Large intestine (tissue), 3 donors: ENCODE measurements around the gene MAGEF1. TPM values are rescaled to one million over a fixed set of nuclear protein-coding genes. Genes with fewer than 3 reads are reported as not detected.

Experiments
- DNase-seq, 2 donors: peaks; one replicate each; pipeline versions ENCODE4 v3.0.0 to v3.0.0-alpha.2; 2013
- H3K27ac ChIP-seq: one replicate; pipeline ENCODE4 v1.5.1; 2013; ENCODE audit warnings: low read length
- H3K27me3 ChIP-seq: 2 replicates; pipeline ENCODE4 v1.6.1; 2013; ENCODE audit warnings: low read length; ENCODE audit not compliant: control insufficient read depth, insufficient read depth
- H3K36me3 ChIP-seq: 2 replicates; pipeline ENCODE4 v1.6.1; 2013; ENCODE audit warnings: low read length; ENCODE audit not compliant: control insufficient read depth, insufficient read depth
- H3K4me1 ChIP-seq: one replicate; pipeline ENCODE4 v1.6.1; 2013; ENCODE audit warnings: low read length; ENCODE audit not compliant: control insufficient read depth, insufficient read depth
- H3K4me3 ChIP-seq: one replicate; pipeline ENCODE4 v1.5.1; 2013; ENCODE audit warnings: low read length
- H3K9me3 ChIP-seq: one replicate; pipeline ENCODE4 v1.6.1; 2013; ENCODE audit warnings: mild to moderate bottlenecking, low read depth, low read length, moderate library complexity; ENCODE audit not compliant: control insufficient read depth
- WGBS: methylation state at CpG from one replicate; pipeline ENCODE4 v1.1.5; 2013; ENCODE audit warnings: low lambda C conversion rate; ENCODE audit not compliant: insufficient coverage; 5-methylcytosine and 5-hydroxymethylcytosine counted together
- polyA plus RNA-seq: library from polyadenylated mRNA; unstranded; fragments of 120-200 nt; gene quantifications from one replicate; pipeline ENCODE4 v1.2.1, GENCODE V29; 2013

The MAGEF1 gene
- polyA plus RNA-seq, 1 donor: 43.0 TPM

DNA sequence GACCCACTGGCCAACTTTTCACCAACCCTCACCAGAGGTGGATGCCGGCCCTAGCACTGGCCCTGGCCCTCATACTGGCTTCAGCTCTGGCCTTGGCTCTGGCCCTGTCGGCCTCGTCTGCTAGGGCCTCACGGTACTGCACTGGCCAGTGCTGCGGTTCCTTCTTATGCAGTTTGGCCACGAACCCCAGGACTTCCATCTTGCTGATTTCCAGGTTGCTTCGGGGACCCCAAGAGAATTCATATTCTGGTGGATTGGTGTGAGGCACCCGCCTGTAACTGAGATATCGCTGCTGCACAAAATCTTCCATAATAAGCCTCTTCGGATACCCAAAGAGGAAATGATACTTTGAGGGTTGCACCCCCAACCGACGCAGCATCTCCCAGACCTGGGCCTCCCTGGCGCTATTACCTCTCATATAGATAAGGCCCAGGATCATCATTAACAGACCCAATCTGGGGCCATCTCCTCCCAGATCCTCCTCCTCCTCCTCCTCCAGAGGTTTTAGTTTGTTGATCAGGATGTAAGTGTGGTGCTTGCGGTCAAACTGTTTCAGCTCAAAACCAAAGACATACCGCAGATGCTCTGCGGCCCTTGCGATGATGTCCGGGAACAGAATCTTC, 883 bp downstream of the MAGEF1 start:
- peak in 1 of 2 donors; percentile 44 for DNase-seq
- H3K4me1 ChIP-seq: peaks cover 10% of the 10 kb centered on the region
- H3K4me3 ChIP-seq: peak overlapping the region; percentile 97
- H3K27ac ChIP-seq: peak overlapping the region; percentile 95
- H3K36me3 ChIP-seq: peaks cover 7% of the 10 kb centered on the region
- WGBS: no CpG with 5 or more reads among the region's 18 CpGs
- peaks cover 7% of the 10 kb centered on the region for H3K9me3 ChIP-seq
- no peaks in the 10 kb centered on the region for H3K27me3 ChIP-seq

DNA sequence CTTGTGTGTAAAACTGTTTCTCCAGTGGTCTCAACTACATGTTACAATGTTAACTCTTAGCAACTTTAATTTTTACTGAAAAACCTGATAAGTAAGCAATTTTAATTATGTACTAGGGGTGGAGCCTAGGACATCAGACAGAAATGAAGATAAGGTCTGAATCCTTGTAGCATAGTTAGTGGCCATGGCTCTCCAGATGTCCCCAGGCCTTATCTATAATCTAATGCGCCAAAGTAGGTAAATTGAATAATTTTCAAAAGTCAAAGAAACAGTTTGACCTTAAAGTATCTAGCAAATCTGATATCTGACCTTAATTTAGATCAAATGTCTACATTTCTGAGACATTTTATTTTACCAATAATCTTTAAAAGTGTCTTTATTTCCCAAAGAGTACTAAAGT, 8.2 kb downstream of the MAGEF1 start:
- no peak for DNase-seq
- H3K36me3 ChIP-seq: peaks cover 3% of the 10 kb centered on the region
- H3K27ac ChIP-seq: no peak overlapping the region
- H3K4me1 ChIP-seq: no peaks in the 10 kb centered on the region
- H3K9me3 ChIP-seq: peaks cover 4% of the 10 kb centered on the region
- H3K27me3 ChIP-seq: no peaks in the 10 kb centered on the region
- no CpG with 5 or more reads among the region's 1 CpG for WGBS
- no peak overlapping the region for H3K4me3 ChIP-seq

DNA sequence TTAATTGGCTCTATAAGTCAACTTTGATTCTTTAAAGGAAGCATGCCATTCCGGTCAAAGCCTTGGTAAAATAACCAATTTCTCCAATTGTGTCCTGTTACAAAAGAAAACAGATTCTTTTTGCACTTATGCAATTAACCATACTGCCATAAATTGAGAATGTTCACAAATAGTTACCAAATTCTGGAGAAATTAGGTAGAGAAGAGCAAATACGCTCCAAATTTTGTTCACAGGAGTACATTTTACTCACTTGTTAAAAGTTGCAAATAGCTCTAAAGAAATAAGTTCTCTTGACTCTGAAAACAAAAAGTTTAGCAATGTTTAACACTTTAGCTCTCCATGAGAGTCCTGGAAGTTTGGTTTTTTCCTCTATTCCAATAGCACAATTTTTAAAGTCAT, 11.1 kb downstream of the MAGEF1 start:
- 100% methylated on average over 1 of the region's 2 CpGs for WGBS
- H3K9me3 ChIP-seq: no peaks in the 10 kb centered on the region
- H3K4me1 ChIP-seq: no peaks in the 10 kb centered on the region
- no peak overlapping the region for H3K4me3 ChIP-seq
- H3K27me3 ChIP-seq: no peaks in the 10 kb centered on the region
- DNase-seq: no peak
- no peaks in the 10 kb centered on the region for H3K36me3 ChIP-seq
- H3K27ac ChIP-seq: no peak overlapping the region

DNA sequence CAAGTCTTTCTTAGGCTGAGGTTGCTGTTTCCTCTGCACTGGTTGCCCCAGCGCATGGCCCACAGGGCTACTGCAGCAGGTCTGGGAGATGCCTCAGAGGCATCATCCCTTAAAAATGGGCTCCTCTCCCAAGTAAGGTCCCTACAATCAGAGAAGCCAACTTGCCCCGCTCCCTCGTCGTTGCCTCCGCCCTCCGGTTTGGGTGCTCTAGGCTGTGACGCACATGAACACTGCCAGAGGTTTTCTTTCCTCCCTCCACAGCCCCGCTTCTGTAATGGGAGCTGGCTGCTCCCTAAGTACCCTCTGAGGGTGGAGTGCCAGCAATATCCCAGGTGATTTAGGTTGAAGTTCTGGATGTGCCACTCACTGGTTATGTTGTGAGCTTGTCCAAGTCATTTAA, 14.0 kb downstream of the MAGEF1 start:
- H3K4me3 ChIP-seq: no peak overlapping the region
- H3K4me1 ChIP-seq: no peaks in the 10 kb centered on the region
- no peaks in the 10 kb centered on the region for H3K9me3 ChIP-seq
- DNase-seq: no peak
- H3K27me3 ChIP-seq: no peaks in the 10 kb centered on the region
- WGBS: no CpG with 5 or more reads among the region's 8 CpGs
- H3K36me3 ChIP-seq: no peaks in the 10 kb centered on the region
- no peak overlapping the region for H3K27ac ChIP-seq

DNA sequence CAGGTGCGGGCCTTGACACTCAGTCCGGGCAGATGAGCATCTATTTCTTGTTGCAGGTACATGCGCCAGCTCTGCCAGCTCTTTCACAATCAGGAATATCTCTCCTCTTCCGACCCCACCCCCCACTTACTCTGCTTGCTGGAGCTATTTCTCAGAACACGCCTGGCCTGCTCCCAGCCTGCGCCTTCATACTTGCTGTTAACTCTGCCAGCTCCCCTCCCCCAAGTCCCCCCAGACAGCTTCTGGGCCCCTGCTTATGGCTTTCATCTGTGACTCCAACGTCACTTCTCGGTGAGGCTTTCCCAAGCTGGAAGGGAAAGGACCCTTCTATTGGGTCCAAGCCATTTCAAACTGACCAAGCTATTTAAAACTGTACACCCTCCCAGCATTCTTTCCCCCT, 15.2 kb downstream of the MAGEF1 start:
- H3K4me3 ChIP-seq: no peak overlapping the region
- no peaks in the 10 kb centered on the region for H3K27me3 ChIP-seq
- no peaks in the 10 kb centered on the region for H3K9me3 ChIP-seq
- peaks cover 11% of the 10 kb centered on the region for H3K4me1 ChIP-seq
- H3K27ac ChIP-seq: peak overlapping the region; percentile 1
- no peaks in the 10 kb centered on the region for H3K36me3 ChIP-seq
- DNase-seq: peak; percentile 29 to 50
- no CpG with 5 or more reads among the region's 8 CpGs for WGBS

DNA sequence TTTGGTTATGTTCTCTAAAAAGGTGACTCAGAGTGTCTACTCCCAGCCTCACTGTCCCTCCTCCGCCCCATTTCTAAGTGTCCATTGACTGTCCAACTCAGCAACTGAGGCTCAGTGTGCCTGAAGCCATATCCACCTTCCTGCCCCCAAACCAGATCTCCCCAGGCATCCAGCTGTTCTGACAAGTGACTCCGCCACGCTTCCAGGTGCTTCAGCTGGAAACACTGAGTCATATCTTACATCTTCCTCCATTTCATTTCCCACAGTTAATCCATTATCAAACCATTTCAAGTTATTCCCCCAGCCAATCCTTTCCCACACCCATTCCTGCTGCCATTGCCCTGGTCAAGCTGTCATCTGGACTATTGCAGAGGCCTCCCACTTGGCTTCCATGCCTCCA, 17.1 kb downstream of the MAGEF1 start:
- Histone ChIP-seq H3K9me3 (no peaks in the 10 kb centered on the region), H3K27me3 (no peaks in the 10 kb centered on the region), H3K4me3 (no peak overlapping the region), H3K4me1 (peaks cover 15% of the 10 kb centered on the region), H3K36me3 (no peaks in the 10 kb centered on the region), H3K27ac (no peak overlapping the region)
- no CpG with 5 or more reads among the region's 3 CpGs for WGBS
- no peak for DNase-seq

DNA sequence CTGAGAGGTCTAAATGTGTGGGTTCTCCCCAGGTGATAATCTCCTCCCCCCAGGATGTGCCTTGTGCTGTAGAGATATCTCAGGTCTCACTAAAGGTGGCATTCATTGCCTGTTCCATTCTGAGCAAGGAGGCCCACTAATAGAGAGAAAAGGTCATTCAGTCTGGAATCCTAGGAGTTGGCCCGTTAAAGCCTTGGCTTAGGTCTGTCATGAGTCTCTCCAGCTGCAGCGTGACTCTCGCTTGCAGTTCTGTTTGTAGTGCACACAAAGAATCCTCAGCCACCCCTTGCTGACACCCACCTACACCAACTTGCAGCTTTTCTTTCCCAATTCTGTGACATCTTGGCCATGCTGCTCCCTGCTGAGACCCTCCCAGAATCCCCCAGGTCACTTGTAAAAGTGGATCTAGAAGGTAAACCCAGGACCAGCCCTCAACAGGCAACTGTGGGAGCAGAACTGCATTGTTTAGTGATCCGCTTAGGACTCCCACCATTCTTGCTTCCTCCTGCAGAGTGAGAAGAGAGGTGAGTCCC, 17.7 kb downstream of the MAGEF1 start:
- H3K27ac ChIP-seq: no peak overlapping the region
- H3K4me1 ChIP-seq: peaks cover 15% of the 10 kb centered on the region

DNA sequence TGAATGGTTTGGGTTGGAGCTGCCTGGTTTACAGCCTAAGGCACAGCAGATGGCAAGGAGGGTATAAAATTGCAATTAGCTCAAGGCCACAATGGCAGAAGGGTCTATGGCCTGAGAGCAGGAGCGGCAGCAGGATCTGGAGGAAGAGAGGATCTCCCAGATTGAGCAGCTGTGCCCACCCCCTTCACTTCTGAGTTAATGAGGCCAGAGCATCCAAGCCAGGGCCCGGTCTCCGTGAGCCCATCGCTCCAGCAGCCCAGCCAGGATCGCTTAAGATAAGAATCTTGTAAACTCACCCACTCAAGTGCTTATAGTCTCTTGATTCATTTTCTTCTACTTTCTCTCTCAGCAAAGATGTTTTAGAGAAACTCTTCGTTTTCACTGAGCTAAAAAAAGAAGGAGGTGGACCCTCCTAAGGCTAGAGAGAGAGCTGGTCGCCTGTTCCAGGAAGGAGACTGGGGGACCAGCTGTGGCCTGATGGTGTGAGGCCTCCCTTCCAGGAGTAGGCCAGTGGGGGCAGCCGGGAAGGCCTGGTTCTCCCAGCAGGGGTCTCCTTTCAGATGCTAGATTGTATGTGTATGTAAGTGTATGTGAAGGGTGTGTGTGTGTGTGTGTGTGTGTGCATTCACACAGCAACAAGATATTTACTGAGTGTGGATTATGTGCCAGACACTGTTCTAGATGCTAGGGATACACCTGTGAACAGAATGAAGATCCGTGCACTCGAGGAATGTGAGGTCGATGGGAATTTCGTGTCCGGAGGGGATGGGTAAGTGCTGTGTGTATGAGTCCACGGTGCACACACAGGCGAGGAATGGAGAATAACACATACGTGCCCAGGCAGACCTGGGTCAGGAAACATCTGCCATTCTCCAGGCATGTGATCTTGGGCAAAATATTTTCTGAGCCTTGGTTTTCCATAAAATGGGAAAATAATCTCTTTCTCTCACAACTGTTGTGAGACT, 18.6 kb downstream of the MAGEF1 start:
- Histone ChIP-seq H3K4me1 (peaks cover 15% of the 10 kb centered on the region), H3K9me3 (no peaks in the 10 kb centered on the region), H3K27ac (peak overlapping the region; percentile 66), H3K36me3 (no peaks in the 10 kb centered on the region), H3K4me3 (no peak overlapping the region), H3K27me3 (no peaks in the 10 kb centered on the region)
- WGBS: 67% methylated on average over 1 of the region's 16 CpGs
- peak in 1 of 2 donors; percentile 28 for DNase-seq

More for the DNA sequence above, 17.7 kb downstream of the MAGEF1 start:
- Histone ChIP-seq H3K36me3 (no peaks in the 10 kb centered on the region), H3K9me3 (no peaks in the 10 kb centered on the region), H3K27me3 (no peaks in the 10 kb centered on the region), H3K4me3 (no peak overlapping the region)
- 100% methylated on average over 2 of the region's 4 CpGs for WGBS
- no peak for DNase-seq

DNA sequence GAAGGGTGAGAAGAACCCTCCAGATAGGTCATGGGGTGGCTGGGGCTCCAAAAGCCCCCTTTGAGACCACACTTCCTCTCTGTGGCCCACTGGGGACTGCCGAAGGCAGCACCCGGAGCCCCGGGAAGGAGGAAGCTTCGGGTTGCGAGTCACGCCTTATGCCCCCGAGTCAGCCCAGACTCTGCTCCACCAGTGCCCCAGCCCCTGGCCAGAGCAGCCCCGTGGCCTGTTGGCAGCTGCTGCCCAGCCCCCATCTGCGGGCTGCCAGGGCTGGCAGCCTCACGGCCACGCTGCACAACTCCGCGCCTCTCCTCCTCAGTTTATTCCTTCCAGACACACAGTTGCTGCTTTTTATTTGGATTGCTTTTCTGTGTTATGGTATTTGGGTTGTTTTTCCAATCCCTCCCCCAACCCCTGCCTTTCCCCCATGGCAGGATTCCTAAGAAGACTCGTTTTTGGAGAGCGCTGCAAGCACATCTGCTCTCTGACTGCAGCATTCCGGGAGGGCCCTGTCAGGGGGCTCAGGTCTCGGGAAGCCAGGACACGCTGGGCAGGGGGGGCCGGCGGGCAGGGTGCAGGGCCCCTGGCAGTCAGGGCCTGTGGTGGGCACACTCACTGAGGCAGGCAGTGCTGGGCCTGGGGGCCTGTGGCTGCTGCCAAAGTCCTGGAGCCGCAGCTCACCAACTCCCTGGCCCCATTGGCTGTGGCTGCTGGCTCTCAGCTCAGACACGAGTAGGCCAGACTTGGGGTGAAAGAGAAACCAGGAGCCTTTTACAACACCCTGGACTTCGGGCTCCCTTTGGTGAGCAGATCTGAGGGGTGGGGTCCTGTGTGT, 20.2 kb downstream of the MAGEF1 start:
- no peak overlapping the region for H3K4me3 ChIP-seq
- DNase-seq: peak; percentile 45 to 81
- H3K27ac ChIP-seq: peak overlapping the region; percentile 66
- no peaks in the 10 kb centered on the region for H3K9me3 ChIP-seq
- peaks cover 21% of the 10 kb centered on the region for H3K4me1 ChIP-seq
- WGBS: no CpG with 5 or more reads among the region's 23 CpGs
- H3K36me3 ChIP-seq: no peaks in the 10 kb centered on the region
- H3K27me3 ChIP-seq: no peaks in the 10 kb centered on the region
